Activated CD8-positive, alpha-beta memory T cell treated with anti-CD3 and anti-CD28 coated beads, Interleukin-2, amount 50 U/mL, for 48 hours (primary cell): ENCODE results near the gene SIT1.
"Not testable (repeated sequence)": the region's sequence is repeated elsewhere in the genome, so short reads cannot be mapped to it uniquely, and the experiment has no call there.

Experiments
- DNase-seq: peaks from one replicate; pipeline ENCODE4 v3.0.0-alpha.2; 2020

SIT1 gene

DNA sequence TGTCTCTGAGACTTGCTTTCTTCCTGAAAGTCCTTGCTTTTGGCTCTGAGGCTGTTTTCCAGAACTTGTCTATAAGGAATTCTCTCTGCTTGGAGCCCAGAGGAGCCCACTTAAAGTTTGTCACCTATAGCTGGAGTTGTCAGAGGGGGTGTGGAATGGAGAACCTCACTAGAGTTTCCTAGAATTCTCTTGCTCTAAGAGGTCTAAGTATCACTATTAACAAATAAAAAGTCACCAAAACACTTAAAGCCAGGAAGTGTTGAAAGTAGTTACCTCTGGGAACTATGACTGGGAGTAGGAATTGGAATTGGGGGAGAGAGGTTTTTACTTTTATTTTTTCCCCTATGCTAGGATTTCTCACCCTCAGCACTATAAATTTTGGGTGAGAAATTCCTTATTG, 15.0 kb downstream of the SIT1 start:
- no peak for DNase-seq

DNA sequence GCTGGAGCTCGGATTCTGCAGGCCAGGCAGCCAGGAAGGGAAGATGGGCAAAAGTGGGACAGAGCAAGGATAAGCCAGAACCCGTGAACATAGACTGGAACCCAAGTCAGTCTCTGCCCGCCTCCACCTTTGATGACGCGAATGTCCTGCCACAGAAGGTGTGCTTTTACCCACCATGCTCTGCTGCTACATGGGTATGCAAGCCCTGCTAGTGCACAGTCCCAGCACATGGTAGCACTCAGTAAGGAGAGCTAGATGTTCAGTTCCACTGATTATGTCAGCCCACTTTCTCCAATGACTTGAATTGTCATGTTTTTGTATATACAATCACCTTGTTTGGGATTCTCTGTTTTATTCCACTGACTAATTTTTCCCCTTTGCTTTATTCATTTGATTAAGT, 21.1 kb downstream of the SIT1 start:
- no peak for DNase-seq

DNA sequence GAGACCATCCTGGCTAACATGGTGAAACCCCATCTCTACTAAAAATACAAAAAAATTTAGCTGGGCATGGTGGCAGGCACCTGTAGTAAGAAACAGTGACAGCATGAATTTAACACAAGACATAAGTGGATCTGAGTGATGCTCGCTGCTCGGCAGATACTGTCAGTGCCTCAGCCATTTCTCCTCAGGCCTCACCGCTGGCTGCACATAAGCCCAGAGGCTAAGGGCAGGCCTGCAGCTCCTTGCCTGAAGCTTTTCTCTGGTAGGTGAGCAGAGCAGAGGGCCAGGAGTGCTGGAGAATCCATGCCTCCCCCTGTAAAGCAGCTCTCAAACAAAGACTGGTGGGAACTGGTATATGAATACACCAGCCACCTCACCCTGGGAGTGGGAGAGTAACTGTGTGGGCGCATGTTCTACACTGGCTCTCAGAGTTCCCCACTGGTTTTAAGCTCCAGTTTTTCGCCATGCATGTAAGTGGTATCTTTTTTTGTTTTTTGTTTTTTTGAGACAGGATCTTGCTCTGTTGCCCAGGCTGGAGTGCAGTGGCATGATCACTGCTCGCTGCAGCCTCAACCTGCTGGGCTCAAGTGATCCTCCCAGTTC, 22.2 kb downstream of the SIT1 start:
- no peak for DNase-seq

DNA sequence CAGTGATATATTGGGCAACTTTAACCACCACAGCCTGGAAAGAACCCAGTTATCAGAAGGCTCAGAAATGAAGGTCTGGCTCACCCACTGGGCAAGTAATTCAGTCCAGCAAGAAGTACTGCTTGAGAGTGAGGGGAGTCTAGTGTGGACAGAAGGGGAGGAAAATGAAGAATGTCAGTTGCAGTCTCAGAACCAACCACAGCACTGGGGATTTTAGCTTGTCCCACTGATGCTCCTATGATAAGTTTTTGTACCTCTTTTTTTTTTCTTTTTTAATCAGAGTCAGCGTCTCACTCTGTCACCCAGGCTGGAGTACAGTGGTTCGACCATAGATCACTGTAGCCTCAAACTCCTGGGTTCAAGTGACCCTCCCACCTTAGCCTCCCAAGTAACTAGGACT, 23.2 kb downstream of the SIT1 start:
- DNase-seq, result no peak

DNA sequence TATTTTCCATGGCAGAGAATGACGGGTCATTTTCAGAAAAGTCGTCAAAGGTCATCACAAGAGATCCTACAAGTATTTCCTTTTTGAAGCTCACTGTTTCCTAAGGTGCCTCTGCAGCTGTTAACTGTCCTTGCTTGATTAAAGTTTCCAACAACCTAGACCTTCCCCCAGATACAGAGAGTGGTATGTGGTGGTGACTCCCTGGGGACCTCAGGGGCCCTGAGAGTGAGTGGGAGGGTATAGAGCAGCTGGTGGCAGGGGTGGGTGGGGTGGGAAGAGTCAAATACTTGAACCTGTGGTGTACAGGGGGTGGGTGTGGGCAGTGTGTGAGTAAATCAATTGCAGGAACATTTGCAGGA, 31.0 kb downstream of the SIT1 start:
- no peak for DNase-seq

DNA sequence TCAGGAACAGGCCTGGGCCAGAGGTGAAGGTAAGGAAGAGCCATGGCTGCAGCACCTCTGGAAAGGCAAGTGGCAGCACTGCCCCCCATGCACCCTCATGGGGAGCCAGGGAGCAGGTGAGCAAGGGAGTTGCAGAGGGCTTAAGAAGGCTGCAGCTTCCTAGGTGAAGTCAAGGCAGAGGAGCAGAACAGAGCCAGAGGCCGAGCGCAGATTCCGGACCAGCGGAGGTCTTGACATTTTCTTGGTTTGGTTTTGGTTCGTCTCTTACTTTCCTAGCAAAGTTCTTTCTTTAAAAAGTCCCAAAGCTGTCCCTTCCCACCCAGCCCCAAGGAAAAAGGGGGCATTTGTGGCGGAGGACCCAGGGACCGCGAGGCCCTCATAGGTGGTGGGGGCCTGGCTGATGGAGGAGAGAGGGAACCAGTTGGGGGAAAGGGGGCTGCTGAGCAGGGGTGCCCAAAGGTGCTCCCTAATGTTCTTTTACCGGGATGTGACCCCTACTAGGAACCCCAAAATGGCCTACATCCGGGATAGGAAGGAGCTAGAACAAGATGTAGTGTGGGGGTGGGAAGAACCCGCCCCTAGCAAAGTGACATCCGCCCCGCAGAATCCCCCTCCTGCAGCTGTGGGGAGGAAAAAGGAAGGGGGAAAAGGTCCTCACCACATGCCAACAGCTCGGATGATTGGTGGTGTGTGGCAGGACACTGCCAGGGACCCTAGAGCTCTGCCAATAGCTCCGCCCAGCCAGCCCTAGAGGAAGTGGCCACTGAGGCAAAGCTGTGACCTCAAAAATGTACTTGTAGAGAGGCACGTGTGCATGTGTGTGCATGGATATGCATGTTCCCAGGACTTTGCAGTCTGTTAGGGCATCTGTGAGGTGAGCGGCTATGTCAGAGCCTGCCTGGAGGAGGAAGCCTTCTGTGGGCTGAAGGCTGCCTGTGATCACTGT, 31.6 kb downstream of the SIT1 start:
- peak; percentile 74 for DNase-seq

DNA sequence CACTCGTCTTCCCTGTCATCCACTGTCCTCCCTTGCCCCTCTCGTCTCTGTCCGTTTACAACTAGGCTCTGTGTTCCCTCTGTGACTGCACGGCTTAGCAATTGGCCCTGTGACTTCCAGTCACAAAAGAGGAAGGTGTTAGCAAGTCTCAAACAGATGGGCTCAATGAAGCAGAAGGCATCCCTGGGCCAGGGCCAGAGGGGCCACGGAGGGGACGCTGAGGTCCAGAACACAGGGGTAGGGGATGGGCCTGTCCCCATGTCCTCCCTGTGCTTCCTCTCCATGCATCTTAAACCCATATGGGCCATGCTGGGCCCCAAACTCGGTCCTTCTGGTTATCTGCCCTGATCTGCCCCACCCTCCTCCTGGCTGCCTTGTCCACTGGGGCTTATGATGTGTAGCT, 32.4 kb downstream of the SIT1 start, which contains the start of gene CD72:
Gene CD72, minus strand, starts transcription at position 89 of the 403 bp plus-strand sequence. CDS start 110 bp downstream, outside the sequence.
- no peak for DNase-seq

DNA sequence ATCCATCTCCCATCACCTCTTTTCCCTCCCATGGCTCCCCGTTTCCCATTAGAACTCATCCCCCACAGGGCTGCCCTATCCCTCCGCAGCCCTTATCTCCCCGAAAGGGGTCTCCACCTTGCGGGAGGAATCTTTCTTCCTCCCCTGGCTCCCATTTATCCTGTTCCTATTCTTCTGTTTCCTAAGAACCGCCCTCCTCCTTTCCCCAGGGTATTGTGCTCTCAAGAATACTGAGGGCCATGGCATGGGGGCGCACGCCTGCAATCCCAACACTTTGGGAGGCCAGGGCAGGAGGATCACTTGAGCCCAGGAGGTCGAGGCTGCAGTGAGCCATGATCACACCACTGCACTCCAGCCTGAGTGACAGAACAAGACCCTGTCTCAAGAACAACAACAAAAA, 33.2 kb downstream of the SIT1 start:
- no peak for DNase-seq

DNA sequence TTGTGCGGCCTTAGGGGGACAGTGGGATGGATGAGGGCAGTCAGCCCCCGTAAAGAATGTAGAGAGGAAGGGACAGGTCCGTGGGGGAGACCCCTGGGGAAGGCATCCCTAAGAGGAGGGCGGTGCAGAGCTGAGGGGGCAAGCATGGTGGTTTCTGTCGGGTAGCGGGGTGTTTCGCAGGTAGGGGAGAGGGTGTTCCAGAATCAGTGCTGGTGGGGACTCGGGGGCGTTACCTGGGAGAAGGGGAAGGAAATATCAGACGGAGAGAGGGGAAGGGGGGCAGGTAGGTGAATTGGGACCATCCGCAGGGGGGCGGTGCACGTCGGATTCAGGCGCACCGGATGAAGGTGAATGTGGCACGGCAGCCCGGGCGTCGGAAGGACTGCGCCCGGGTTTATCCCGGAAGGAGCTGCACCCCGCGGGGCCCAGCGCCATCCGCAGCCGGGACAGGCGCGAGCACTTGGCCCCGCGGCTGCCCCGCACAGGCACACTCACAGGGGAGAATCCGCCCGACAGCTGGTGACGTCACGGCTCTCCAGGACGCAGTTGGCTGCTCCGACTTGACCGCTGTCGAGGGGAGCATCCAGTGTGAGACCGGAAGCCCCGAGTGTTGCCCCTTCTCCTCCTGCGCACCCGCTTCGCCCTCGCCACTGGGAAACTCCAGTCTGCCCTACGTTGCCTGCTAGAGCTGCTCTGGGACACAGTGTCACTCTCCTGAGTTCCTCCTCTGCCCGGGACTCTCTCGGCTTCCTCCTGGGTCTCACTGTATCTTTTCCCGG, 33.9 kb downstream of the SIT1 start:
- DNase-seq, result peak; percentile 84

DNA sequence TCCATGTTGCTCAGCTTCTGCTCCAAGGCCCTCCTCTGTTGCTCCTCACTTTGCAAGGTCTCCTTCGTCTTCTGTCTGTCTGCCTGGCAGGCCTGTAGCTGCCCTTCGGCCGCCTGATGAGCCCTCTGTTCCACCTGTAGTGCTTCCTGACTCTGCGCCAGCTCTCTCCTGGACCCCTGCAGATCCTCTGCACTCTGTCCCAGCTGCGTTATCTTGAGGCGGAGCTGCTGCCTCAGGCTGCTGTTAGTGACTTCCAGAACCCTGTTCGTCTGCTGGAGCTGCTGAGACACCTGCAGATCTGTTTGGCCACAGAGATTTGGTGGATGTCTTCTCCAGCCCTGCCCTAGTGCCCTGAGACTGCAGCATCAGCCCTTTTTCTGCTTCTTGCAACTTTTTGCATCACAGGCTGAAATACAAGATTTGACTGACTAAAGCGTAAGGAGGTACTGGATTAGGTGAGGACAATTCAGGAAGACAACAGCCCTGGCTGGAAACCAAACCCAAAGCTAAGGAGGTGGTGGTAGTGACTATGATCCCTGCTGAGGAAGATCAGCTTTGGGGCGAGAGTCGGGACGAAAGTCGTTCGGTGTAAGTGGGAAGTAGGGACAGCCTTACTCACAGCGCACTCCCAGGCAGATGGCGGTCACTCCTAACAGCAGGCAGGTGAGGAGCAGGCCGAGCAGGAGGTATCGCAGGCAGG, 34.6 kb downstream of the SIT1 start:
- DNase-seq, result no peak

DNA sequence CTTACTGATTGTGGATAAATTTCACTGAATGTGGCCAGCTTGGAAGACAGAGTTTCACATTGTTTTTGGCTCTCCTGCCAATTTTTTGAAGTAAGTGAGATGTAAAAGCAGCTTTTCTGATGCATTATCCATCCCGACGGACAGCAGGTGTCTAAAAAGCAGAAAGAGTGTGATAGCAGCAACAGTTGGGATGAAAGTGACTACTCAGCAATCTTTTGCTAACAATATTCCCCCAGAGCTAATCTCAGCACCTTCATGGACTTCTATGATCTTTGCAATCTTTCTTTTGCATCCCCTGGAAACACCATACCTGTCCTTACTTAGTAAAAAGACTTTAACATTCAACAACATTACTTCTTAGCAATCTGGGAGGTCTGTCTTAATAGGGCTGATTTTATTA, 37.9 kb downstream of the SIT1 start:
- DNase-seq, result no peak

DNA sequence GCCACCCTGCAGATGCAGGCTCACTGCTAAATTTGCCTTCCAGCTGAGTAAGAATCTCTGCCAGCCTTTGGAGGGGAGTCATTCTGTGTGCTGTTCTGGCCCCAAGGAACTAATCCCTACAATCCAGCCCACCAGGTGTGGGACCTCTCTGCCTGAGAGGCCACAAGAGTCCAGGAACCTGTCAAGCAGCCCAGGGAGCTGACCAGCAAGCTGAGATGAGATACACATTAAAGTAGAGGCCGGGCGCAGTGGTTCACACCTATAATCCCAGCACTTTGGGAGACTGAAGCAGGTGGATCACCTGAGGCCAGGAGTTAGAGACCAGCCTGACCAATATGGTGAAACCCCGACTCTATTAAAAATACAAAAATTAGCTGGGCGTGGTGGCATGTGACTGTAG, 38.7 kb downstream of the SIT1 start:
- DNase-seq, result not testable (repeated sequence)

DNA sequence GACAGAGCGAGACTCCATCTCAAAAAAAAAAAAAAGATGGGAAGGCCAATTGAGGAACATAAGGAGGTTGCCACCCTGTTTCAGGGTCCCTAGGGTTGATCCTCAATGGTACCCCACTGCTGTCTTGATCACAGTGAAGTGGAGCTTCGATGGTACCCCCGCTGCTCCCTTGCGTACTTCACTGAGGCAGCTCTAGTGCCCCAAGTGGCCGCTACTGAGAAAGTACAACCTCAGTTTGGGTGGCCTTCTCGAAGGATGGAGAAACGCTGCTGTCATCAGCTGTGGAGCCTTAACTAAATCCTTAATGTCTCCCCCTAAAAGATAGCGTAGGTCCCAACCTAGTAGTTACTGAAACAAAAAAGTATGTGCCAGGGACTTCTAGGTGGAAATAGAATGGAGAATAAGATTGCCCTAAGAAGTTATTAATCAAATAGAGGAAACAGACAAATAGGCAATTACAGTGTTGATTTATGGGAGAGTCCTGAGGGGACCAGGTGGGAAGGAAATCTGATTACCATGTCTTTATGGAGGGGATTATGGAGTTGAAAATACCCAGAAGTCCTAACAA, 39.4 kb downstream of the SIT1 start:
- no peak for DNase-seq

DNA sequence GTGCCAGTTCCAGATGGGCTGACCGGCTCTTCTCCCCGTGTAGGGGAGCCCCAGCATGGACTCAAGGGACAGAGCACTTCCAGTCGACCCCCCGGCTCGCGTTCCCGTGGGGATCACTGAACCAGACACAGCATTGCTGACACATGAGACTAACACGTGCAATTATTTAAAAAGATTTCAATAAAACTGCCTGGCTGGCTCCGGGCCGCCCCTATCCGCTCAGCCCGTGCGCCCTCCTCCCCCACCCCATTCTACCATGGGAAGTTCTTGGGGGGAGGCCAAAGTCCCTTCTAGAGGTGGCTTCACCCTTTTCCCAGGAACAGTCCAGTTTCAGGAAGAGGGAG, 40.9 kb downstream of the SIT1 start:
- no peak for DNase-seq

DNA sequence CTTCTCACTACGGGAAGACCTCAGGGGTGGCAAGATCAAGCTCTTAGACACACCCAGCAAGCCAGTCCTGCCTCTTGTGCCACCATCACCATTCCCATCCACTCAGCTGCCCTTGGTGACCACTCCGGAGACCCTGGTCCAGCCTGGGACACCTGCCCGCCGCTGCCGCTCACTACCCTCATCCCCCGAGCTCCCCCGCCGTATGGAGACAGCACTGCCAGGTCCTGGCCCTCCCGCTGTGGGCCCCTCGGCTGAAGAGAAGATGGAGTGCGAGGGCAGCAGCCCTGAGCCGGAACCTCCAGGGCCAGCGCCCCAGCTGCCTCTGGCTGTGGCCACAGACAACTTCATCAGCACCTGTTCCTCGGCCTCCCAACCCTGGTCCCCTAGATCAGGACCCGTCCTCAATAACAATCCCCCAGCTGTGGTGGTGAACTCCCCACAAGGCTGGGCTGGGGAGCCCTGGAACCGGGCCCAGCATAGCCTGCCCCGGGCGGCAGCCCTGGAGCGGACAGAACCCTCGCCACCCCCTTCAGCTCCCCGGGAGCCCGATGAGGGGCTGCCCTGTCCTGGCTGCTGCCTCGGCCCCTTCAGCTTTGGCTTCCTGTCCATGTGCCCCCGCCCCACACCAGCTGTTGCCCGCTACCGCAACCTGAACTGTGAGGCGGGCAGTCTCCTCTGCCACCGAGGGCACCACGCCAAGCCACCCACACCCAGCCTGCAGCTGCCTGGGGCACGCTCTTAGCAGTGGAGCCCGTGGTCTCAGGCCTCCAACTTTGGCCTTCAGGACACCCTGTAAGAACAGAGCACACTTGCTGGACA, 41.5 kb downstream of the SIT1 start:
- no peak for DNase-seq

DNA sequence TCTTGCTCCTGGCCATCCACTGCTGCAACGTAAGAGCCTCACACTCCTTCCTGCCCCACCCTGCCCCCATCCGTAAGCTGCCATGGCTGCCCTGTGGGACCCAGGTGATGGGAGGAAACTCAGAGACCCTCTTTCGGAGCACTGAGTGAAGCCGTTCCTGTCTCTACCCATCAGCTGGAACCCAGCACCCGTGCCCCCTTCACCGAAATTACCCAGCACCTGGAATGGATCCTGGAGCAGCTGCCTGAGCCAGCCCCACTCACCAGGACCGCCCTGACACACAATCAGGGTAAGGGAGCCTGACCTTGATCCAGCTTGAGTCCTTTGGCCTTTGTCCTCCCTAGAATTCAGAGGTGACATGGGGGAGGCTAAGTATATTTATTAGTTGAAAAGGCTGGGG, 42.5 kb downstream of the SIT1 start:
- no peak for DNase-seq

DNA sequence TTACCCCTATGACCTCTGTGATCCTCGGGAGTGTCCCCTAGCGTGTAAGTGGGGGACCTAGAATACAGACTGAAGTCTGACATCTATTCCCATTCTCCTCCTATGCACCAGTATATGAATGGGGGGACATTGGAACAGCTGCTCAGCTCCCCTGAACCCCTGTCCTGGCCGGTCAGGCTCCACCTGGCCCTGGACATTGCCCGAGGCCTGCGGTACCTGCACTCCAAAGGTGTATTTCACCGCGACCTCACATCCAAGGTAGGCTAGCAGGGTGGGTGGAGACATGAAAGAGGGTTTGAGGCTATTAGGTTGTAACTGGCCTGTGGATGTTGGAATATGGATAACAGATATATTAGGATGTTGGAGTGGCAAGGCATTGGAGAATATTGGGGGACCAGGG, 44.0 kb downstream of the SIT1 start:
- no peak for DNase-seq

DNA sequence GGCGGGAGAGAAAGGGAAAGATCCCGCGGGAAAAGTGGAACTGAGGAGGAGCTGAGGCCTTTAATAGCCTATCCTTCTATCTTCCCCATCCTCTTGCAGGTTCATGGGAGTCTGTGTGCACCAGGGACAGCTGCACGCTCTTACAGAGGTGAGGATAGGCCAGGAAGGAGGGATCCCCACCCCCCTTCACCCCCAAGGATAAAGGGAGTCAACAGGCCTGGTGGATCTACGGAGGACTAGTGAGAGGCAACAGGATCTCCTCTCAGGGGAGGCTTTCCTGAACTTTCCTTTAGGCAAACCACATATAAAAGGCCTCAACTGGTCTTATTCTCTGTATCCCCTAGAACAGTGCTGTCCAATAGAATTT, 44.6 kb downstream of the SIT1 start:
- no peak for DNase-seq

DNA sequence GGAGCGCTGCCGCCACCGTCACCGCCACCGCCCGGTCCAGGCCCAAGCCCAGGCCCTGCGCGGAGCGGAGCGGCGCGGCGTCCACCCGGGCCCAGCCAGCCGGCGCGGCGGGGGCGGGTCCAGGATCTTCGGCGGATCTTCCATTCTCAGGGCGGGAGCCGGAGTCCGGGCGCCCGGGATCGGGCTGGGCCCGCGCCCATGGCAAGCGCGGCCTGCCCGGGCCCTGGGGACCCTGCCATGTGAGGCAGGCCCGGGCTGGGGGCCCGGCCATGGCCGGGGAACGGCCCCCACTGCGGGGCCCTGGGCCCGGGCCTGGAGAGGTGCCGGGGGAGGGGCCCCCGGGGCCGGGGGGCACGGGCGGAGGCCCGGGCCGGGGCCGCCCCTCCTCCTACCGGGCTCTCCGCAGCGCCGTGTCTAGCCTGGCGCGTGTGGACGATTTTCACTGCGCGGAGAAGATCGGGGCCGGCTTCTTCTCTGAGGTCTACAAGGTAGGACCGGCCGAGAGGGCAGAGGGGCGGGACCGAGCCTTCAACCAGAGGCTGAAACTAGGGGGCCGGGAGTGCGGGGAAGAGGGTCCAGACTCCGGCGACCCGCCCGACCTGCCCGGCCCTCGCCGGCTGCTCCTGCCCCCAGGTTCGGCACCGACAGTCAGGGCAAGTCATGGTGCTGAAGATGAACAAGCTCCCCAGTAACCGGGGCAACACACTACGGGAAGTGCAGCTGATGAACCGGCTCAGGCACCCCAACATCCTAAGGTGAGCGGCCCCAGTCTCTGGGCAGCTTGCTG, 45.2 kb downstream of the SIT1 start:
- peak; percentile 72 for DNase-seq

DNA sequence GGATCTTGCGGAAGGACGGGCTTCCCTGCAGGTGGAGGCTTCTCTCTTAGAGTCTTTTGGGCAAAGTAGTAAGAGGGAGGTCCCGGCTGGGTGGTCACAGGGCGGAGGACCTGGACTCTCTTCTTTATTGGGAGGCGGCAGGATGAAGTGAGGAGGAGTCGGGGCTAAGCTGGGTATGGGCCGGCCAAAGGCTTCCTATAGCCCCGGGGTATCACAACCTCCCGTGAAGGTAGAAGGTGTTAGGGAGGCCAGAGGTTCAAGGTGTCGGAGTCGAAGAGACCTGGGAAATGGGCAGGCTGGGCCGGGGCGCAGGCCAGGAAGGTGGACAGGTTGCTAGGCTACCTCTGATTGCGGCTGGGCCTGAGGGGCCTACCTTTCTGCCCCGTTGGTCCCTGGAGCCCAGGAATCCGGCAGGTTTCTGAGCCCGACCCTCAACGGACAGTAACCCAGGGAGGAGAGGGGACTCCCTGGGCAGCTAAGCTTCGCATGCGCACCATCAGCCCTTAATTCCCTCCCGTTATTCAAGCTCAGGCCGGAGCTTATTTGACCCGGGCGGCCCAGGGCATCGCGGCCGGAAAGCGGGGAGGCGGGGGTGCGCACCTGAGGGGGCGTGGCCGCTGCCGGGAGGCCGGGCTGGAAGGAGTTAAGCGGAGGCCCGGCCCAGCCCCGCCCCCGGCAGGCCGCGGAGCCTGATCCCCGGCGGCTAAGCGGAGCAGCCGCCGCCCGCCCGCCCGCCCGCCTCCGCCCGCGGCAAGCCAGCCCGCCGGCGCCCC, 46.0 kb downstream of the SIT1 start, which contains the start of gene TESK1:
Gene TESK1, plus strand, starts transcription at position 685 of the 773 bp plus-strand sequence. CDS start 358 bp downstream, outside the sequence.
- DNase-seq, result peak; percentile 91
